Ureter (tissue), 1 donor: ENCODE measurements around the gene MYH6. TPM values are rescaled to one million over a fixed set of nuclear protein-coding genes. Genes with fewer than 3 reads are reported as not detected.

Source experiments
- DNase-seq: peaks from one replicate; pipeline ENCODE4 v3.0.0-alpha.2; 2020; ENCODE audit warnings: low spot score
- total RNA-seq: library from RNA; stranded (reverse); gene quantifications from one replicate; pipeline ENCODE4 v1.2.4, GENCODE V29; 2023
- donor health status: DM: yes; HTN: yes; CAD: no.

The MYH6 gene
- total RNA-seq, 1 donor from 2014 or later: not detected

DNA sequence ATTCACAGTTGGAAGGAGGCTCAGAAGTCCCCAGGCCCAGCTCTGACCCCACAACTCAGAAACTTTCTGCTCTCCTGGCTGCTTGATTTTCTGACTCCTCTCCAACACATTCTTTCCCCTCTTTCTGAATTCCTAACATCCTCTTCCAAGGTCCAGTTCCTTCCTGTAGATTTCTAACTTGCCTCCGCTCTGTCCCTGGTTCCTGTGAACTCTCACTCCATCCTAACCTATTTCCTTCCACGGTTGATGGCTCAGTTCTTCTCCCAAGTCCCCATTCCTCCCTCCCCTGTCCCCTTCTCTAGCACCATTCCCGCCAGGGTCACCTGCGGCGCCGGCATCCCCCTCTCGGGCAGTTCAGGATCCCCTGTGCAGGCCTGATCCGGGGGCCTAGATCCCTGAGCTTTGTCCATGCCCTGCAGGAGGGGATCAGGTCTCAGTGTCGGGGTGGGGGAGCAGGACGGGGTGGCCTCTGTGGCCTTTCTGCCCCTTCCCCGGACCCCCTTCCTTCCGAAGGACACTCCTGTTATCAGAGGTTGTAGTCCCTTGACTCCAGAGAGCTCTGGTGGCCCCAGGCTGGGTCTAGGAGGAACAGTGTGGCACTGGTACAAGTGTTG lies 49.4 kb downstream of the MYH6 start:
- no peak for DNase-seq

DNA sequence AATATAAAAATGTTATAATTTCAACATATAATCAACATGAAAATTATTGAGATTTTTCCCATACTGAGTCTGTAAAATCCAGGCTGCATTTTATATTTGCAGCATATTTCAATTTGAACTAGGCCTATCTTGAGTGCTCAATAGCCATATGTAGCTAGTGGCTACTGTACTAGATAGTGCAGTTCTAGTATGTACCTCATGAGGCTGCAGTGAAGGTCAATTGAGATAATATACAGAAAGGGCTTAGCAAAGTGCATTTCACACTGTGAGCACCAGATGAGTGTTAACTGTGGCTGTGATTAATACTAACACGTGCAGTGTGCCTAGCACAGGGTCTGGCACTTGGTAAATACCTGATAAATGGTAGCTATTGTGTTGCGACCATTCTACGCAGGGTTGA lies 50.0 kb downstream of the MYH6 start:
- DNase-seq: no peak

DNA sequence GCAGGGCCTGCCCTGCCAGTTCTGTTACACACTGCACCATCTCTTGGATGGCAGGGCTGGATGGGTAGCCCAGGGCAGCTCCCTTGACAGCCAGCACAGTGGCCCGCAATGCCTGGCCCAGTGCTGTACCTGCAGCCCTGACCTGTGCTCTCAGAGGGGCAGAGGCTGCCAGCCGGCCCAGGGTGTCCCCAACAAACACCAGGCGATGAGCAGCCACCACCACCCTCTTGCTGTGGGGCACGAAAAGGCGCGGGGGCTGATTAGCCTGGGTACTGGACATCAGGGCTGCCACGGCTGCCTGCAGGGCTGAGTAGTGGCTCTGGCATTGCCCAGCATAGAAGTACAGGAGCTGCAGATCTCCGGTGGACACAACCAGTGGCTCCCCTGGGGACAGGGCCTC lies 50.8 kb downstream of the MYH6 start:
- DNase-seq: no peak

DNA sequence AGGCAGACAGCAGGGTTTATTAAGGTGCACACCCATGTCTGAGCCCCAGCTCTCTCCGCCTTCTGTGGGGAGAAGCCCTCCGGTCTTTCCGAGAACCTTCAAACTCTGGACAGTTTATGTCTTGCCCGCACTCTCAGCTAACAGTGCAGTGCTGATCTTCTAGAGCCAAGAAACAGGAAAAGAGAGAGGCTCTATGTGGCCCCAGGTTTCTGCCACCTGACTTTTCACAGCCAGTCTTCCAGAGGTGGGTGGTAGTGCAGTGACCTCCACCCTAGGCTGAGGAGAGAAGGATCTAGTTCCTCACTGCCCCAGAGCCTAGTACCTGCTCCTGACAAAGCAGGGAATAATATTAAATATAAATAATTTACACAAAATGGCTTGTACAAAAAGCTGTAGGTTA lies 51.4 kb downstream of the MYH6 start:
- no peak for DNase-seq

DNA sequence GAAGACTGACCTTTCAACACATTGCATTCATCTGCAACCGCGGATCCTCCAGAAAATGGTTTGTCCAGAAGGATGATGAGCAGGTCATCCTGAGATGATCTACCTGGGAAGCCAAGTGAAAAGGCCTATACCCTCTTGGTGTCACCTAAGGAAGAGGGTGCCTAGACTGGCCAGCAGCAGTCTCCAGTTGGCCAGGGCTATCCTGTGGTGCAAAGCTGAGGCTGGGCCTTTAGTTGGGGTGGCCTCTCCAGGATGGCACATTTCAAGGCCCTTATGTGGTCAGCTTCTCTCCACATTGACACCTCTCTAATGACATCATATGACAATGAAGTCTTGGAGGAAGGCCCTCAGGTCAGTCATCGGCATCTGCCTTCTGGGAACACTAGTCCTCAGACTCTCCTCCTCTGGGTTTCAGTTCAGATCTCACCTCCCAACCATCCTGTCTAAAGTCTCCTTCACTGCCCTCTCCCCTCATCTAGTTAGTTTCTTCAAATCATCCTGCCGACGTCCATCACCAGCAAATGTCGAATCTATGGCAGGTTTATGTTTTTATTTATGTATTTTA lies 52.1 kb downstream of the MYH6 start:
- DNase-seq: no peak

DNA sequence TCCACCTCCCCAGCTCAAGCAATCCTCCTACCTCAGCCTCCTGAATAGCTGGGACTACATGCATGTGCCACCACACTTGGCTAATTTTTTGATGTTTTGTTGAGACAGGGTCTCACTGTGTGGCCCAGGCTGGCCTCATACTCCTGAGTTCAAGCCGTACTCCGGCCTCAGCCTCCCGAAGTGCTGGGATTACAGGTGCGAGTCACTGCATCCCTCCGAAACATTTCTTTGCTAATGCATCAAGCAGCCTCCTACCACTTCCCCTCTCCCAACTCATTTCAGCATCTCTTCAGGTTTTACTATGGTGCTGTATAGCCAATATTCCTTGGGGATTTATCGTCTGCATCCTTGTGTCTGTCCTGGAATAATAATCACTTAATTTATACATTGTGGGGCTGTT lies 53.1 kb downstream of the MYH6 start:
- no peak for DNase-seq

DNA sequence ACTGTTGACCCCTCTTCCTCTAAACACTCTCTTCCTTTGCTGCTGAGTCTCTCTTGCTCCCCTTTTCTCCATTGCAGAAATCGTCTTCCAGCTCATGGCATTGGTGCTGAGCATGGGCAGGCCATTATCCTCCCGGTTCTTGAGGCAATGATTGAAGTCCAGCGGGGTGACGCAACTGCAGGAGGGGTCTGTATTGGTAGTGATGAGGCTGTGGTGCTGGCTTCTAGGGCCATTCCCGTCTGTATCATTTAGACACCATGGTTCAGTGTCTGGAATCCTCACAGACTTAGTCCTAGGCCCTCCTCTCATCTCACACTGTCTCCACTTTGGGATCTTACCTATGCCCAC lies 54.7 kb downstream of the MYH6 start:
- DNase-seq: no peak

DNA sequence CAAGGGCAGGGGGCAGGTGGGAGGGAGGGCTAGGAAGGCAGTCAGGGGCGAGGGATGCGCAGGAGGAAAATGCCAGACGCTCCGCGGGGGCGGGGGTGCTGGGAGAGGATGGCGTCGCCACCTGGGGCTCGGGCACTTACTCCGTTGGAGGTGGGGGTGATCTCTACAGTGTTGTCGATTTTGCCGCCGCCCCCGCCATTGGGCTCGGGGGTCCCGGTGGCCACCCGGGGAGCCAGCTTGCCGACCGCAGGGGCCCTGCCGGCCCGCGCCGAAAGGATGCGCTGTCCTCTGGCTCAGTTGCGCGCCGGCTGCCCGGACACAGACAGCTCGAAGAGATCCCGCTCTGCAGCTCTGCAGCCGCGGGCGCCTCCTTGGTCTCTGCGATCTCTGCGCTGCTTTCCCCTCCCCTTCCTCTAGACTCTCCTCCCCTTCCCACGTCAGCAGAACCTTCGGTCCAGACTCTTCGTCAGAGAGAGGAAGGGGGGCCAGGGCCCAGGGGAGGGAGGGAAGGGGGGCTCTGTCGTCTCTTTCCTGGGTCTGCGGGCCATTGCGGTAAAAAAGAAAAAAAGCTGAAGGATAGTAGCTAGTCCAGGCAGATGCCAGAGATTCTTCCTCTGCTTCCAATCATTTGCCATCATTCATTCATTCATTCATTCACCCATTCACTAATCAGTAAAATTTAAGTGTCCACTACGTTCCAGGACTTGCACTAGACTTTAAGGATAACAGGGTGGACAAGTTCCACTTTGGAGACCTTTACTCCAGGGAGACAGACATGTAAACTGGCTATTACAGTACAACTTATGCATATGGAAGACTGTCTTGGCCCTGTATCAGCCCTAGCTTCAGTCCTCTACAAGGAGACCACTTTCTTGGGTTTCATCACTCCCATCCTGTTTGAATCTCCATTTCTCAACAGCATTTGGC lies 55.3 kb downstream of the MYH6 start, which contains the start of gene SLC22A17:
SLC22A17 (minus strand) TSS at position 382 of the 927 bp plus-strand sequence.
- peak; percentile 87 for DNase-seq

DNA sequence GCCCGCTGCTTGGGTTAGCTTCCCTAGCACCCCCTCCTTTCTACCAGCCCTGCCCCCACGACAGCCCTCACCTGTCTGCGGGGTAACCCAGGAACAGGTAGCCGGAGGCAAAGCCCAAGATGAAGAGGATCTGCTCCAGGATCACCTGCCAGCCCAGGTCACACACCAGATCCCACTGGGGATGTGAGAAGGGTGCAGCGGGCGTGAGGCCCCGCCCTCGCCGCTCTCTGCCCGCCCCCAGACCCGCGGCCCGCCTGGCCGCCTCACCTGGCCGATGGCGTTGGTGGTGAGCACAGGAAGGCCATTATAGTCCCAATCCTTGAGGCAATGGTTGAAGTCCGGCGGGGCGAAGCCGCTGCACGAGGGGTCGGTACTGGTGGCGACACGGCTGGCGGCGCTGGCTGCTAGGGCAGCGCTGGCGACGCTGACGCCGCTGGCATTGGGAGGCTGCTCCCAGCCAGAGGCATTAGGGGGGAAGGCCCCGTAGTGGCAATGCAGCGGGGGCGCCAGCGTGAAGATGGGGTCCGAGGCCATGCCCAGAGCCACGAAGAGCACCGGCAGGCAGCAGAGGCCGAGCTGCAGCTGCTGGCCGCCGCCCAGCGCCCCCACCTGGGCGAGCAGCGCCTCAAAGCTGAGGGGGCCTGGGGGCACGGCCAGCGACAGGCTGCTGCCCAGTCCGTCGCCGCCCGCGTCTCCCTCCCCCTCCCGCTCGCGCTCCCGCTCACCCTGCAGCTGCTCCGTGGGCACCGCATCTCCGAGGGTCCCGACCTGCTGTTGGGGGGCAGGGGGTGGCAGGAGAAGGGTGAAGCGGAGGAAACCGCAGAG lies 56.2 kb downstream of the MYH6 start:
- DNase-seq: no peak

DNA sequence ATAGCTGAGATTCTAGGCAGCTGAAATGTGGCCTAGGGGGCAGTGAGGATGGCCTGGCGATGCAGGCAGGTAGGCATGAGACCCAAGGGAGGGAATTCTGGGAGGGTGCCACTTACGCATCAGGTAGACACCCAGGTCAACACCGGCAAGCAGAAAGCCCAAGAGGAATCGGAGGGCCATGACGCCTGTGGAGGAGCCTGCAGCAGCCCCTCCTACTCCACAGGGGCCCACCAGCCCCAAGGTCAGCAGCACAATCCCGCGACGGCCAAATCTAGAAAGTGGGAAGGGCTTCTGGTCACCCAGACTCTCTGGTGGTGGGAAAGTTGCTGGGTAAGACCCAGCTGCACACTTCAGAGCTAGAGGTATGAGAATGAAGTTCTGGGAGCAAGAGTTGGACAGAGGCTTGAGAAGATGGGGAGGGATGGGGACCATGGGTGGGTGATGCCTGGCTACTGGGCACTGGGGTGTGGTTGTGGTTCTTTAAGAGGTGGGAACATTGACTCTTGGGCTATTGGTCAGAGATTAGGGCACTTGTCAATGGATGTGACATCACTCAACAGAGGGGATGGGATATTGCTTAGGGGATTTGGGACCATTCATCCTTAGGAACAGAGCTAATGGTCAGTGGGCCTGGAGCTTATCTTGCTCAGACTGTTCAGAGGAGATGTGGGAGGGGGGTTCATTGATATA lies 58.8 kb downstream of the MYH6 start:
- no peak for DNase-seq

DNA sequence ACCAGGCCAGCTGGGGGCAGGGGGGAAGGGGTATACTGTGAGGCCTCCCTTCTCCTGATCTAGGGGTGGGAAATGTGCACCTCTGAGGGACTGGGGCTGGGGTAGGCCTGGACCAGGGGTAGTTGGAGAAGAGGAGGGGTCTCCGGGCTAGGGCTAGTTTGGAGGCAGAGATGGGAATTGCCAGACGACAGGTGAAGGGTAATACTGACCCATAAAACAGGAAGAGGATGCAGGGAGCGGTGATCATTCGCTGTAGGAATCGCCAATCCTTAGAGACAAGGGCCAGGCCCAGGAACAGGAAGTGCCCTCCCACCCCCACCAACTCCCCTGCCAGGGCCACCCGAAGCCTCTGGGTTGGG lies 59.8 kb downstream of the MYH6 start:
- no peak for DNase-seq

DNA sequence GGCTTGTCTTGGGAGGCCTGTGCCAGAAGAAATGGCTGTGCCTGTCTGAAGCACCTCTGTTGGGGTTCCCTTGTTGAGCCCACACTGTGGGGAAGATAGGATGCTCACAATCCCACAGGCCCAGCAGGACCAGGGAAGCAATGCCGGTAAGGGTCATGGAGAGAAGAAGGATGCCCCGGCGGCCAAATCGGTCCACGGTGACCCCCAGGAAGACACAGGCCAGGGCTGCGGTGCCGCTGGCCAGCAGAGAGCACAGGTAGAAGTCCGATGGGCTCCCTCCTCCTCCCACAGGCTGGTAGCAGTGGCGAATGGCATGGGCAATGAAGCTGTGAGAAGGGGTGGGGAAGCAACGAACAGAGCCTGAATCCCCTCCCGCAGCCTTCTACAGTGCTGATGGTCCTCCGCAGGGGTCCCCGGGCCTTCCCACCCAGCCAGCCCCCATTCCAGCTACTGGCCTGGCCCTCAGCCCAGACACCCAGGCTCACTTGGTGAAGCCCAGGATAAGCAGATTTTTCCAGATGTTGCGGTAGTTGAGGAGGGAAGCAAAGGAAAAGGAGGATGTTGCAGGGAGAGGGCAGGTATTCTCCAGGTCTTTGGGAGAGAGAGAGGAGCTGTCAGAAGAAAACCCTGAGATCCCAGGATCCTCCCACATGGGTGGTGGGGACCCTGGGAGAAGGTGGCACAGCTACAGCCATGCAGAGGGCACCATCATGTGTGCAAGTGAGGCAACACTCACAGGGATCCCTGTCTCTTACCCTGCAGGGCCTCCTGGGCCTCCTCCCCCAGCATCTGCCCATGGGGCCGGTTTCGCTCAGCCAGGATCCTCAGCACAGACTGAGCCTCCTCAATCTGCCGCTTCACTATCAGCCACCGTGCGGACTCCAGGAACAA lies 60.4 kb downstream of the MYH6 start:
- no peak for DNase-seq

DNA sequence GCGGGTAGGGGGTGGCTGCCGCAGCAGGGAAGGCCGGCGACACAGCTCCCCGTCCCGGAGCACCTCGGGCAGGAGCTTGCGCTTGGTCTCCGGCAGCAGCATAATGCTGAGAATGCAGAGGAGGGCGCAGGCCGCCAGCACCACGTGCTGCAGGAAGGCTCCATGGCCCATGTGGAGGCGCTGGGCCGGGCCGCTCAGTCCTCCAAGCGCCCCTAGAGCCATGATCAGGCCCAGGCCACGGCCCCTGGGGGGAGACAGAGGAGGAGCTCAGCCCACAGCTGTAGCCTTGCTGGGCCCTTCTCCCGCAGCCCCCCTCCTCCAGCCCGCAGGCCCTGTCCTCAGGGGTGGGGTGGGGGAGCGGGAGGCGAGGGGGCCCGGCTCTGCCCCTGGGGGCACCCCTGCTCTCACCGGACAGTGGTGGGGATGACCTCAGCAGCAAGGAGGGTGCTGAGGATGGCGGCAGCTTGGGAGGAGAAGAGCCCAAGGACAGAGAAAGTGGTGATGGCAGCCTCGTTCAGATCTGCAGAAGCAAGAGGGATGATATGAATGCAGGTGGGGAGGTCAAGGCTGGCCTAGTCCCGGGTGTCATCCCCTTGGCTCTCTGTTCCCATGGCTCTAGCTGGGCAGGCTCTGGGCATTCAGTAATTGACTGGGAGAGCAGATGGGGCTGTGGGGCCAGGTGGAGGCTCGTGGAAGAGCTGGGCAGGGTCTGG lies 61.2 kb downstream of the MYH6 start:
- no peak for DNase-seq

DNA sequence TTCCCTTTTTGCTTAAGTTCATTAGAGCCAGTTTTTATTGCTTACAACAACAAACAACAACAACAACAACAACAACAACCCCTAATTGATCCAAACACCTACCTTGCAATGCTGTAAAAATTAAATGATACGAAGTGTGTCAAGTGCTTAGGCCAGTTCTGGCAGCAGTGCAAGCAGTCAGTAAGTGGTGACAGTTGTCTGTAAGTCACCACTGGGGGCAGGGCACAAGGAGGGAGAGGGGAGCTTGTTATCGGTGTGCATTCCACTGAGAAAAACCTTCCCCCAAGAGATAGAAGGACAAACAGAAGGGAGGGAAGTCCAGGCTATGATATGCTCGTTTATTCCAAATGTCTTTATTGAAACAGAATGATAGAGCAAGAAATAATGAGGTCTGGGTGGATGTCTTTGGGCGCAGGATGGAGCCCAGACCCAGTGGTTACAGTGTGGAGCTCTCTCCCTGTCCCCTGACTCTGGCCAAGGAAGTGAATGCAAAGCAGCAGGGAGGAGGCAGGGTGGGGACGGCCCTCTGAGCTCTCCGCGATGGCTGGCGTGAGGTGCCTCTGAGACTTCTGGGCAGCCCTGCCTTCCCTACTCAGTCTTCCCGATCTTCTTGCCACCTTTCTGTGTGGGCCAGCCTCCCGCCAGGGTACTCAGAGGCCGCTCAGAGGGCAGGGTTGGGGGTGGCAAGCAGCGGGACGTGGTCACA lies 61.9 kb downstream of the MYH6 start:
- no peak for DNase-seq

DNA sequence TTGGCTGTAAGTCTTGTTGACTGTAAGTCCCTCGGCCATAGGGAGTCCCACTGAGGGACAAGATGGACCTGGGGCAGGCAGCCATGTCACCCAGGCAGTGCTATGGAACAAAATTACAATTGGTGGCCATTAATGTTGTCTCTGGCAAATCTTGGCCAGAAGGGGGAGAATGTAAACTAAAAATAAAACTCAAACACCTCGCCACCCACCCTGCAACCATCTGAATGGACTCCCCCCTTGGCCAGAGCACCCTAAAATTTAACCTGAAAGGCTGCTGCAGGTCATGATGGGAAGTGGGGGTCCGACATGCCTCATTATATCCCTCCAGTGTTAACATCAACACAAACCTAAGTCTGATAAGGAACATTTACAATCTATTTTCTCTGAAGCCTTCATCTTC lies 63.6 kb downstream of the MYH6 start:
- DNase-seq: no peak

DNA sequence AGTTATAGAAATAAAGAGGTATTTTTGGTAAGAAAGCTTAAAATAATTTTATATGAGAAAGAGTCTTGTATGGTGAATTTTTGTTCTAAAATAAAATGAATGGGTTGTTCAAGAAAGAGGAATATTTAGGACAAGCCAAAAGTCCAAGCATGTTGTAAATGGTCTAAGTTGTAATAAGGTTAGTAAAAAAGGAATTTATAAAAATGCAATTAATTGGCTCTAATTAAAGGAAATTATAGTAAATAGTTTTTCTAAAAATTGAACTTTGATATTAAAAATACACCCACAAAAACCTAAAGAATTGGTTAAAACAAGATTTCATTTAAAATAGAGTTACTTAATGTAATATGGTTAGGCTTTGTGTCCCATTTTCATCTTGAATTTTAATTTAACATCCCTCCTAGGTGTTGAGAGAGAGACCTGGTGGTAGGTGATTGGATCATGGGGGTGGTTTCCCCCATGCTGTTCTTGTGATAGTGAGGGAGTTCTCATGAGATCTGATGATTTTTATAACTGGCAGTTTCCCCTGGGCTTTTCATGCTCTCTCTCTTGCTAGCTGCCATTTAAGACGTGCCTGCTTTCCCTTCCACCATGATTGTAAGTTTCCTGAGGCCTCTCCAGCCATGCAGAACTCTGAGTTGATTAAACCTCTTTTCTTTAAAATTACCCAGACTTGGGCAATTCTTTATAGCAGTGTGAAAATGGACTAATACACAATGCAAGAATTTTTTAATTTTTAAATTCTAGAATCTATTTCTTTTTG lies 68.4 kb downstream of the MYH6 start:
- DNase-seq: no peak

DNA sequence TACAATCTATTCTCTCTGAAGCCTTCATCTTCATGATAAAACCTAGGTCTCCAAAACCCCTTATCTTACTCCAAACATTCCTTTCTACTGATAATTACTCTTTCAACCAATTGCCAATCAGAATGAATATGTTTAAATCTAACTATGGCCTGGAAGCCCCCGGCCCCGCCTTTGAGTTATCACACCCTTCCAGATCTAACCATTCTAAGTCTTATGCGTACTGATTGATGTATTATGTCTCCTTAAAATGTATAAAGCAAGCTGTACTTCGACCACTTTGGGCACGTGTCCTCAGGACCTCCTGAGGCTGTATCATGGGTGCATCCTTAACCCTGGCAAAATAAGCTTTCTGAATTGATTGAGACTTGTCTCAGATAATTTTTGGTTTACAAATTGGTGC lies 72.5 kb downstream of the MYH6 start:
- DNase-seq: no peak
